ENCODE results near the gene PLCH1. TPM values are rescaled to one million over a fixed set of nuclear protein-coding genes. Genes with fewer than 3 reads are reported as not detected.

The PLCH1 gene
- total RNA-seq, 2 experiments from 2014 or later: 0.06 TPM; not detected in 1

GRCh38 chr3:155352900-155353490, 391.9 kb downstream of the PLCH1 start:
- no peaks in the 10 kb centered on the region for H3K36me3 ChIP-seq (ENCODE audit: insufficient read depth, low read length)
- TF ChIP-seq EZH2phosphoT487 (IDR thresholded peaks at IDR 0.05; ENCODE audit: borderline replicate concordance, low read depth, low read length) (no peak), CTCF (conservative IDR thresholded peaks at IDR 0.05; ENCODE audit: low read length) (peak; percentile 85)
- intact Hi-C loops (cut with micrococcal nuclease; ENCODE audit: unreplicated experiment): loop anchor here (1.0 to 10.0 kb wide), 2 partner anchors 349 to 512 kb away; no protein-coding TSS in a partner anchor
- CTCF ChIA-PET (ENCODE audit: unreplicated experiment): no interaction called here
- H3K9me2 ChIP-seq (ENCODE audit: insufficient read depth, low read length): no peaks in the 10 kb centered on the region
- H3K4me1 ChIP-seq (ENCODE audit: insufficient read depth, low read length, poor library complexity, severe bottlenecking): no peaks in the 10 kb centered on the region
- DNase-seq (ENCODE audit: low spot score): peak; percentile 67
- no peak overlapping the region for H2AFZ ChIP-seq (ENCODE audit: low read length)
- no peak overlapping the region for H3K4me2 ChIP-seq (ENCODE audit: low read length)
- H4K20me1 ChIP-seq (ENCODE audit: insufficient read depth, low read length): no peaks in the 10 kb centered on the region
- POLR2A ChIA-PET: interaction anchor here (0.6 kb wide), 1 partner anchor 66 kb away, joined by 3 read pairs; no protein-coding TSS in a partner anchor
- no peak overlapping the region for H3K4me3 ChIP-seq (ENCODE audit: low read depth, low read length, poor library complexity, severe bottlenecking)
- H3K79me2 ChIP-seq (ENCODE audit: insufficient read depth, low read depth, low read length): no peaks in the 10 kb centered on the region
- H3K9me3 ChIP-seq (ENCODE audit: low read length): no peaks in the 10 kb centered on the region
- BruUV-seq (replicated peaks): no TSS peak
- no peak overlapping the region for H3K27ac ChIP-seq (ENCODE audit: low read depth, low read length, poor library complexity, severe bottlenecking)

GRCh38 chr3:155350571-155350970, 394.3 kb downstream of the PLCH1 start:
- H3K27ac ChIP-seq (ENCODE audit: low read depth, low read length, poor library complexity, severe bottlenecking): no peak overlapping the region
- no peak for DNase-seq (ENCODE audit: low spot score)
- no peak for TF ChIP-seq CTCF (conservative IDR thresholded peaks at IDR 0.05; ENCODE audit: low read length)
- no peaks in the 10 kb centered on the region for H3K36me3 ChIP-seq (ENCODE audit: insufficient read depth, low read length)
- no TSS peak for BruUV-seq (replicated peaks)
- H3K79me2 ChIP-seq (ENCODE audit: insufficient read depth, low read depth, low read length): no peaks in the 10 kb centered on the region
- intact Hi-C loops (cut with micrococcal nuclease; ENCODE audit: unreplicated experiment): loop anchor here (10.0 kb wide), 1 partner anchor 514 kb away; no protein-coding TSS in a partner anchor
- CTCF ChIA-PET (ENCODE audit: unreplicated experiment): no interaction called here
- H3K4me3 ChIP-seq (ENCODE audit: low read depth, low read length, poor library complexity, severe bottlenecking): no peak overlapping the region
- no peaks in the 10 kb centered on the region for H4K20me1 ChIP-seq (ENCODE audit: insufficient read depth, low read length)
- POLR2A ChIA-PET: no interaction called here
- H3K4me2 ChIP-seq (ENCODE audit: low read length): no peak overlapping the region
- no peaks in the 10 kb centered on the region for H3K4me1 ChIP-seq (ENCODE audit: insufficient read depth, low read length, poor library complexity, severe bottlenecking)
- H2AFZ ChIP-seq (ENCODE audit: low read length): no peak overlapping the region
- no peaks in the 10 kb centered on the region for H3K9me2 ChIP-seq (ENCODE audit: insufficient read depth, low read length)
- H3K9me3 ChIP-seq (ENCODE audit: low read length): no peaks in the 10 kb centered on the region

GRCh38 chr3:155347901-155348300, 397.0 kb downstream of the PLCH1 start:
- Histone ChIP-seq H3K9me3 (ENCODE audit: low read length) (no peaks in the 10 kb centered on the region), H3K36me3 (ENCODE audit: insufficient read depth, low read length) (no peaks in the 10 kb centered on the region), H3K27ac (ENCODE audit: low read depth, low read length, poor library complexity, severe bottlenecking) (no peak overlapping the region), H3K4me3 (ENCODE audit: low read depth, low read length, poor library complexity, severe bottlenecking) (no peak overlapping the region), H3K9me2 (ENCODE audit: insufficient read depth, low read length) (no peaks in the 10 kb centered on the region), H3K4me1 (ENCODE audit: insufficient read depth, low read length, poor library complexity, severe bottlenecking) (no peaks in the 10 kb centered on the region), H4K20me1 (ENCODE audit: insufficient read depth, low read length) (no peaks in the 10 kb centered on the region), H2AFZ (ENCODE audit: low read length) (no peak overlapping the region), H3K4me2 (ENCODE audit: low read length) (no peak overlapping the region), H3K79me2 (ENCODE audit: insufficient read depth, low read depth, low read length) (no peaks in the 10 kb centered on the region)
- no peak for TF ChIP-seq EZH2phosphoT487 (IDR thresholded peaks at IDR 0.05; ENCODE audit: borderline replicate concordance, low read depth, low read length)
- TF ChIP-seq CTCF (conservative IDR thresholded peaks at IDR 0.05; ENCODE audit: low read length): no peak
- no TSS peak for BruUV-seq (replicated peaks)
- ChIA-PET CTCF (ENCODE audit: unreplicated experiment) (no interaction called here), POLR2A (no interaction called here)
- intact Hi-C loops (cut with micrococcal nuclease; ENCODE audit: unreplicated experiment): no loop called here
- DNase-seq (ENCODE audit: low spot score): no peak

Data from OCI-LY7 (cell line).